ENCODE data around the gene KHDC3L.

The KHDC3L gene

GRCh38 chr6:73413102-73413501, 50.6 kb downstream of the KHDC3L start:
- ChIA-PET POLR2A (ENCODE audit: low non-redundant PET) (no interaction called here), CTCF (no interaction called here)
- no peak for DNase-seq (ENCODE audit: low spot score)

More at GRCh38 chr6:73413102-73413501, 50.6 kb downstream of the KHDC3L start:
- no peak for TF ChIP-seq CTCF (conservative IDR thresholded peaks at IDR 0.05; ENCODE audit: low read depth)
- H3K27ac ChIP-seq = no peak overlapping the region
